GM18526 (cell line): ENCODE results near the gene OIP5.

Experiments
- POLR2A ChIP-seq: IDR thresholded peaks from 3 replicates; pipeline ENCODE4 v1.6.1; 2011; ENCODE audit not compliant: insufficient read length; ENCODE audit errors: extremely low read depth

OIP5 gene

DNA sequence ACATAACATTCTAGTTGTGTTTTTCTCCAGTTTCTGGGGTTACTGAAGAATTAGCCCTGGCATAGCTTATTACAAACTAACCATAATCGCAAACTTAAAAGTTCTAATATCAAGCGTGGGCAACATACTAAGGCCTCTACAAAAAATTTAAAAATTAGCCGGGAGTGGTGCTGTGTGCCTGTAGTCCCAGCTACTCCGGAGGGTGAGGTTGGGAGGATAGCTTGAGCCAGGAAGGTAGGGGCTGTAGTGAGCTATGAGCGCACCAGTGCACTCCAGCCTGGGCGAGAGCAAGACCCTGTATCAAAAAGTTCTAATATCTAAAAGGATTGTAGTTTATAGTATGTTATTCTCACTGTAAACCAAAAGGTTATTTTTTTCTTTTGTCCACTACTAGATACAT is 1.1 kb downstream of the OIP5 start:
- TF ChIP-seq POLR2A = no peak

DNA sequence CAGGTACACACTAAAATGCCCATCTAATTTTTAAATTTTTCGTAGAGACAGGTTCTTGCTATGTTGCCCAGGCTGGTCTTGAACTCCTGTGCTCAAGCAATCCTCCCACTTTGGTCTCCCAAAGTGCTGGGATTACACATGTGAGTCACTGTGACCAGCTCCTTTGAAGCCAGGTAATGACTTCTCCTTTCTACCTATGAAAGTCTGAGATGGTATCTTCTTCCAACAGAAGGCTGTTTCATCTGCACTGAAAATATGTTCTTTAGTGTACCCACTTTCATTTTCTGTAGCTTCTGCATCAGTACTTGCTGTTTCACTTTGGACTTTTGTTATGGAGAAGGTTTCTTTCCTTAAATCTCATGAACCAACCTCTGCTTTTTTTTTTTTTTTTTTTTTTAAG is 8.8 kb downstream of the OIP5 start:
- no peak for TF ChIP-seq POLR2A

DNA sequence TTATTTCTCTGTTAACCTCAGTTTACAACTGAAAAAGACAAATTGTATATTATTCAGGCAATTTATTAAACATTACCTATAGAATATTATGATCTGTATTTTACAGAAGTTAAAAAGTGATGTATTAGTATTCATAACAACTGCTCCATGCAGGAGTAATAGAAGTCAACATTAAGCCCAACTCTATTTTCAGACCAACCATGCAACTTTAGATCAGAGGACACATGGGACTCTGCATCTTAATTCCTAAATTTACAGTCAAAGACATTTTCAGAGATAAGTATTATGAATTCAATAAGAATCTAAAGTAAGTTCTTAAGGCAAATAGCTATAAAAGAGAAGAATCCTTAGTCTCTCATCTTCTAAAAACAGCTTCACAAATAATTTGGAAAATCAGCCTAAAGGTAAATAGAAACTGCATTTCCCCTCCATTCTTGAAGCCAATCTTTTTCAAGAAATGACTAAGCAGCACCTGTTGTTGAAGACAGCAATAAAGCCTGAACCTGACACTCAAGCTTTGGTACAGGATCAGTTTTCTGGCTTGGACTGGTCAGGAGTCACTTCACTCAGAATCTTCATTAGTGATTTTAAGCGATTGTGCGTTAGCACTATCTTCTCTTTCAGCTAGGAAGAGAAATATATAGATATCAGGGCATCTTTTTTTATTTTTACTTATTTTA is 23.0 kb downstream of the OIP5 start:
- no peak for TF ChIP-seq POLR2A

DNA sequence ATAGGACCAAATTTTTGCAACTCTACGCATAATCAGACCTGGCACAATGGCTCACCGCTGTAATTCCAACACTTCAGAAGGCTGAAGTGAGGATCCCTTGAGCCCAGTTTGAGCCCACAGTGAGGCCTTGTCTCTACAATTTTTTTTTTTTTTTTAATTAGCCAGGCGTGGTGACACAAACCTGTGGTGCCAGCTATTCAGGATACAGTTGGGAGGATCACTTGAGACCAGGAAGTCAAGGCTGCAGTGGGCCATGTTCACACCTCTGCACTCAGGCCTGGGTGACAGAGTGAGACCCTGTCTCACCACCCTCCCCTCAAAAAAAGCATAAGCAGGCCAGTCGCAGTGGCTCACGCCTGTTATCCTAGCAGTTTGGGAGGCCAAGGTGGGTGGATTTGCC is 24.7 kb downstream of the OIP5 start:
- TF ChIP-seq POLR2A = no peak

DNA sequence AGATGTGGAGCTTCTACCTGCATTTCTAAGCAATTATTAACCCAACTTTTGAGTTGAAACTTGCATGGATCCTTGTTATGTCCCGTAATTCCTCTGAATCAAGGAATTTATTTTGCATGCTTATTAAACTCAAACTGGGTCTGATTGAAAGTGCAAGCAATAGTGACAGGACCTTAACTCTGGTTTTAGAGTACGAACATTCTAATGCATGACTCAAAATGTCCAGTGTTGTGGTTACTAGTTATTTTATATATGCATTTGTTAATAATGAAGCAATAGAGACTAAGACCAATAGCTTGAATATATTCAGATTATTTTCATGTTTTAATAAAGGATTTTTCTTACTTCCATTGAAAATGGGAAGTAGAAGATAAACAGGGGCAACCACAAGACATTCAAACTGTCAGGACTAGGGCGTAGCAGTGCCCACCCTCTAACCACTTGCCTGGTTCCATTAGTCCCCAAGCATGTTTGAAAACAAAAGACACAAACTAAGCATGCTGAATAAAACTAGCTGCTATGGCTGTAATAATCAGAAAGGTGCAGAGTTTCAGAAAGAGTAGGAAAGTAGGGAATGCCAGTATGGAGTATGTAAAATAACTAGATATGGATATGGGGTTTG is 28.1 kb downstream of the OIP5 start:
- no peak for TF ChIP-seq POLR2A

DNA sequence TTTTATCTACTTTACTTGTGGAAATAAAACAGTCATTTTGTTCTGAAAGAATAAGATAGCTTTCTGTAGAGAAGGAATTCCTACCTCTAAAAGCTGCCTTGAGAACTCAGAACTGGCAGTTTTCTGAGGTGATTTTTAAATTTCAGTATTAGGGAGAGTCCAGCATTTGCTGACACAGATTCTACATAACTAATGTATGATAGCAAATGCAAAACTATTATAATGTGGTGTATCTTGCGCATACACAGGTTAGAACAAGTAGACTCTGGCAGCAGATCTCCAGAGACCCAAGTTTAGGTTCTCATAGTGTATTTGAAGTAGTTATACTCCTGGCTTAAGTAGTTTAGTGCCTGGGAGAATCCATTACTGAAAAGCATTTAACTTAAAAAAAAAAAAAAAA is 30.8 kb downstream of the OIP5 start:
- TF ChIP-seq POLR2A = no peak

DNA sequence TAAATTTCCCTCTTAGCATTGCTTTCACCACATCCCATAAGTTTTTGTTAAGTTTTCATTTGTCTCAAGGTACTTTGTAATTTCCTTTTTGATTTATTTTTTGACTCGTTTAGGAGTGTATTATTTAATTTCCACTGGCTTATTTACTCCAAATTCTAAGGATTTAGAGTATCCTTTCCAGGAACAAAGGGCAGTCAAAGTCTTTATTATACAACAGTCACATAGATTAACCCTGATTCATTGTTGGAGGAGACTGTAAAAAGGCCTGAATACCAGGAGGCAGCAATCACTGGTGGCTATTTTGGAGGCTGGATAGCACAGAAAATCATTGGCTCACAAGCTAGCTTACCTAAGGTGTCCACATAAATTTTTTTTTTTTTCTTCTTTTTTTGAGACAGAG is 39.9 kb downstream of the OIP5 start:
- TF ChIP-seq POLR2A = no peak

DNA sequence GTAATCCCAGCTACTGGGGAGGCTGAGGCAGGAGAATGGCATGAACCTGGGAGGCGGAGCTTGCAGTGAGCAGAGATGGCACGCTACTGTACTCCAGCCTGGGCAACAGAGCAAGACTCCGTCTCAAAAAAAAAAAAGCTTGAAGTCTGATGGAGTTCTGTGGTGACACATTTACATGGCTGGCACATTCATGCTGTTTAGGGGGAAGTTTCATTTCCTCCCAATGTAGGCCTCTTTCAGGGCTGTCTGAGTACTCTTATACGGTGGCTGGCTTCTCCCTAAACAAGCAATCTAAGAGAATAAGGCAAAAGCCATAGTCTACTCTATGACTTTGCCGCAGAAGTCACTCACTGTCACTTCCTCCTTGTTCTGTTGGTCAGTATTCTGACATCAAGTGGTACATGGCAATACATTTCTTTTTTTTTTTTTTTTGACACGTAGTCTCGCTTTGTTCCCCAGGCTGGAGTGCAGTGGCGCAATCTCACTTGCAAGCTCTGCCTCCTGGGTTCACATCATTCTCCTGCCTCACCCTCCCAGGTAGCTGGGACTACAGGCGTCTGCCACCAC is 41.2 kb downstream of the OIP5 start:
- TF ChIP-seq POLR2A = no peak

DNA sequence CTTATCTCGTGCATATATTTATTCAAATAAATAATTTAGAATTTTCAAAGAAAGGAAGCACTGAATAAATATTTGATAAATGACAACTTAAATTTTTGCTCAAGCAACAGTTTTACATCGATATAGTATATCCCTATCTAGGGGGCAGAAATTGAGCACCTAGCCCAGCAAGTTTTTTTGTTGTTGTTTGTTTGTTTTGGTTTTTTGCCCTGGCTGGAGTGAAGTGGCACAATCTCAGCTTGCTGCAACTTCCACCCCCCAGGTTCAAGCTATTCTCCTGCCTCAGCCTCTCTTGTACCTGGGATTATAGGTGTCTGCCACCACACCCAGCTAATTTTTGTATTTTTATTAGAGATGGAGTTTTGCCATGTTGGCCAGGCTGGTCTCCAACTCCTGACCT is 42.4 kb downstream of the OIP5 start:
- TF ChIP-seq POLR2A = no peak

DNA sequence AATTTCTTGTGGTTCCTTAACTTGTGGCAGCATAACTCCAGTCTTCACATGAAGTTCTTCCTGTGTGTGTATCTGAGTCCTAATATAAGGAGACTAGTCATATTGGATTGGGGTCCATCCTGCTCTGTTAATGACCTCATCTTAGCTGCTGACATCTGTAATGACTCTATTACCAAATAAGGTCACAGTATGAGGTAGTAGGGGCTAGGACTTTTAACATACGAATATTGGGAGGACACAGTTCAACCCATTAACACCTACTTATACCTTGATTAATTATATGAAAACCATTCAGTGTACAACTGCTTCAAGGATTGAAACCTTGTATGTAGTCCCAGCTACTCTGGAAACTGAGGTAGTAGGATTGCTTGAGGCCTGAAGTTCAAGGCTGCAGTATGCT is 43.9 kb downstream of the OIP5 start:
- TF ChIP-seq POLR2A = no peak

DNA sequence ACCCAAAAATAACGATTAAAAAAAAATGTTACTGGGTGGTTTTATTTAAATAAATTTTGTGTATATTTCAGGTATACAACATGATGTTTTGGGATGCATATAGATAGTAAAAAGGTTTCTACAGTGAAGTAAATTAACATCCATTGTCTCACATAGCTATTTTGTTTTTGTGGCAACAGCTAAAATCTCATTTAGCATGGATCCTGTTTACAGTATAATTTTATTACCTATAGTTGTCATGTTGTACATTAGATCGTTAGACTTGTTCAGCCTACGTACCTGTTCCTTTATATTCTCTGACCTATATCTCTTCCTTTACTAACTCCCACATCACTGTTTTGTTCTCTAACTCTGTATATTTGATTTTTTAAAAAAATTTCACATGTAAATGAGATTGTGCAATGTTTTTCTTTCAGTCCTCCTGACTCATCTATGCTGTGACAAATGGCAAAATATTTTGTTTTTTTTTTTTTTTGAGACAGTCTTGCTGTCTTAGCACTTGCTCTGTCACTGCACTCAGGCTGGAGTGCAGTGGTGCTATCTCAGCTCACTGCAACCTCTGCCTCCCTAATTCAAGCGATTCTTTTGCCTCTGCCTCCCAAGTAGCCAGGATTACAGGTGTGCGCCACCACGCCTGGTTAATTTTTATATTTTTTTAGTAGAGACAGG is 45.6 kb downstream of the OIP5 start:
- TF ChIP-seq POLR2A = no peak

DNA sequence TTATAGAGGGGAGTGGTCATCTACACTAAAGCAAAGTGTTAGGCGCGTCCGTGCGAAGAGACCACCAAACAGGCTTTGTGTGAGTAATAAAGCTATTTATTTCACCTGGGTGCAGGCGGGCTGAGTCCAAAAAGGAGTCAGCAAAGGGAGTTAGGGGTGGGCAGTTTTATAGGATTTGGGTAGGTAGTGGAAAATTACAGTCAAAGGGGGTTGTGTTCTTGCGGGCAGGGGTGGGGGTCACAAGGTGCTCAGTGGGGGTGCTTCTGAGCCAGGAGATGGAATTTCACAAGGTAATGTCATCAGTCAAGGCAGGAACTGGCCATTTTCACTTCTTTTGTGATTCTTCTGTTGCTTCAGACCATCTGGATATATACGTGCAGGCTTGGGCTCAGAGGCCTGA is 47.1 kb downstream of the OIP5 start:
- no peak for TF ChIP-seq POLR2A

DNA sequence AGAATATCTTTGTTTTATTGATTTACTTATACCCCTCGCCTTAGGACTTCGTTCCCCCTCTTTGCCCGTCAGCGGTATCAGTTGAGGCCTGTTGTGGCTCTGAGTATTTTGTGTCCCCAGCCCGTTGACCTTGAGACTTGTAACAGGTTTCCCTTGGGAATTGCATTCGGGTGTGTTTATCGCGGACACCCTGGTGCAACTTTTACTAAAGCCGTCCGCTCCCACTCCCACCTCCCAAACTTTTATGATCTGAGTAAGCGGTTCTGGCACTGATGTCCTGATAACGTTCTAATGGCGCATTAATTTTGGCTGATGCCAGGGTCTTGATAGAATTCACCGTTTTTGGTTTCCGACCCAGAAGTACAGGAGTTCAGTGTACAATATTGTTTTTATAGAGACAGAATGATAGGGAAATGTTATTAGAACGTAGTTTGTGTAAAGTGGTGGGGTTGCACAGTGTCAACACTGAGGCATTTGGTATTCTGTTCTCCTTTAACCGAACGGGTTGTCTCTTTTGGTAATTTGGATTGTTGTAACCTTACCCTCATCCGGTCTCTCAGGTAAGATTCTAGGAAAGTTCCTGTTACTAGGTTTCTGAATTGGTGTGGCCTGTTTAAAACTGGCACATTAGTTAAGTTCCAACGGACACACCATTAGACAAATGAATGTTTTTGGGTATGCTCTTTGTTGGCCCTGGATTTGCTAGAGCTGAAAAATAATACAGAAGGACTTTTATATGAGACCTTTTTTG is 47.8 kb downstream of the OIP5 start:
- TF ChIP-seq POLR2A = no peak

DNA sequence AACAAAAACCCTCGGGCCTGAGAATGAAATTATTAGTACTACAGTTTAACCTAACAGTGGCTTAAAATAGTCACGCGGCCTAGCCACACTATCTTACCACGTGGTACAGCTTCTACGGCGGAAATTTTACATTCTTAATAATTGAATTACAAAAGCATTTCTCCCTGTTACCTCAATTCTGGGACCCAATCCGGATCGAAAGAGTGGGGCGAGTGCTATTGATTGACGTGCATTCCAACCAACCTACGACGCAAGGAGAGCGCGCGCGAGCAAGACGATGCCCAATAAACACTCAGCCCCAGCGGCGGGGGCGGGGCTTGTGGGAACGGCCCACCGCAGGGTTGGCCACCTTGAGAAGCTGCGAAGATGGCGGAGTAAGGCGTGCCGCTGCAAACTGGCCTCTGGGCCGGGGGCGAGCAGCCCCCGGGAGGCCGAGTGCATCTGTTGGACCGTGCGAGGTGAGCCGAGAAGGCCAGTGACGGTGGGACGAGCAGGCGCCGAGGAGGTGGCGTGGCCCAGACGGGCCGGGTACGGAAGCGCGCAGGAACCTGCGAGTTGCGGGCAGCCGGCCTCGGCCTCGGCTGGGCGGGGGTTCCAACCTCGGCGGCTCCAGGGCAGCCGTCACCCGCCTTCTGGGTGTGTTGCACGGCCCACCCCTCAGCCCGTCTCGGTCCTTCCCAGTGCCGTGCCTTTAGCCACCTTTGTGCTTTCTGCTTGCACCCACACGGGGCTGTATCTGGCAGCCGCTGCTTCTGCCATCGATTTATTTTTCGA is 48.6 kb downstream of the OIP5 start:
- peak; percentile 88 for TF ChIP-seq POLR2A

DNA sequence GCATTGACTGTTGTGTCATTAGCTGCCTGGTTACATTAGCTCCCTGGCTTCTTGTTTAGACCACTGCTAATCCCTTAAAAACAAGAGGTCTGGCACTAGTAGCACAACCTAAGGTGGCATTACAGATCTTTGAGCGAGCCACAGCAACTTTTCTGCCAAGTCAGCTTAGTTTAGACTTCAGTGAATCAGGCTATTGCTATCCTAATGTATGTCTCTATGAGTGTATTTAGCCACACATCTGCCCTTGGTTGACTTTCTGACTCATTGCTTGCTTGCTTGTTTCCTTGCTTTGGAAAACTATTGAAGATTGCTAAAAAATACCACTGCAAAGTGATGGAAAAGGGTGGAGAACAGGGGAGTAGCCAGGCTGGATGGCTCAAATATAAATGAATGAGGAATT is 51.2 kb downstream of the OIP5 start:
- TF ChIP-seq POLR2A = no peak
